NCI-H226 (cell line): ENCODE data around the gene LRRC38.
"Not testable (repeated sequence)": the region's sequence is repeated elsewhere in the genome, so short reads cannot be mapped to it uniquely, and the experiment has no call there.

ENCODE experiments used
- DNase-seq: peaks from one replicate; pipeline ENCODE4 v3.0.0-alpha.2; 2015

The LRRC38 gene, protein sequence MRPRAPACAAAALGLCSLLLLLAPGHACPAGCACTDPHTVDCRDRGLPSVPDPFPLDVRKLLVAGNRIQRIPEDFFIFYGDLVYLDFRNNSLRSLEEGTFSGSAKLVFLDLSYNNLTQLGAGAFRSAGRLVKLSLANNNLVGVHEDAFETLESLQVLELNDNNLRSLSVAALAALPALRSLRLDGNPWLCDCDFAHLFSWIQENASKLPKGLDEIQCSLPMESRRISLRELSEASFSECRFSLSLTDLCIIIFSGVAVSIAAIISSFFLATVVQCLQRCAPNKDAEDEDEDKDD

DNA sequence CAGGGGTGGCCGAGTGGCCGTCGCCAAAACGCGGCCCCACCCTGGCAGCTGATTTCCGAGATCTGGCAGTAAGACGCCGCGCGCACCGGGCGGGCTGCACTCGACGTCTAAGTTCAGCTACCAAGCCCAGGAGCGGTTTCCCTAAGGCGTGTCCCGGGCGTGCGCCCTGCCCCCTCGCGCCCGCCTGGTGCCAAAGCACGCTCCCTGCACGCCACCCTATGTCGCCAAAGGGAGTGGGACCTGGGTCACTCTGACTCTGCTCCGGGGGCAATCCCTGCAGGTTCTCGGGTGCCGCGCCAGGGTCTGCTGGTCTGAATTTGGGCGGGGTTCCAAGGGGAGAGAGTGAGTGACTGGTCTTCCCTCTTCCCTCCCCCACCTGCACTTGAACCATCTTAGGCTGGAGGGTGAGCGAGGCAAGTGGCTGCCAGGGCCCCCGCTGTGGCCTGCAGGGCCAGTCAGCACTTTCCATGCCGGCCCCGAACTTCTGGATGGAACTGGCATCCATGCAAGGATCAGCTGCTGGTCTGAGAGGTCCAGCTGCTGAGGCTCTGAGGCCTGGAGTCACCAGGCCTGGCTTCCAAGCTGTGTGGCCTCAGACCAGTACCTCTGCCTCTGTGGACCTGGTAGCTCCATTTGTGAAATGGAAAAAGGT lies at the start of gene LRRC38:
LRRC38 (minus strand) TSS at position 109 of the 652 bp plus-strand sequence. CDS start 410 bp downstream, outside the sequence.
- DNase-seq: no peak

- DNase-seq: not testable (repeated sequence)
Measured at GRCh38 chr1:13562981-13563380, 49.2 kb upstream of the LRRC38 start.

DNA sequence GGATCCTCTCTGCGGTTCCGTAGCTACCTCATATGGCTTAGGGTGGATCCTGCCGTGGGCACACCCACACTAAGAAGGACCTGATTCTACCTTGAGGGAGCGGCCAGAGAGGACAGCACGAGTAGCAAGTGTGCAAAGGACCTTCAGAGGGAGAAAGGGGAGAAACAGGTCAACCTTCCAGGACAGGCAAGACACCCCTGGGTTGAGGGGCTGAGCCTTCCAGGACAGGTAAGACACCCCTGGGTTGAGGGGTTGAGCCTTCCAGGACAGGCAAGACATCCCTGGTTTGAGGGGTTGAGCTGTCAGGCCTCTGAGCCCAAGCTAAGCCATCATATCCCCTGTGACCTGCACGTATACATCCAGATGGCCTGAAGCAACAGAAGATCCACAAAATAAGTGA lies 46.7 kb upstream of the LRRC38 start:
- DNase-seq: no peak

- no peak for DNase-seq
Measured at GRCh38 chr1:13556224-13556764, 42.5 kb upstream of the LRRC38 start.

DNA sequence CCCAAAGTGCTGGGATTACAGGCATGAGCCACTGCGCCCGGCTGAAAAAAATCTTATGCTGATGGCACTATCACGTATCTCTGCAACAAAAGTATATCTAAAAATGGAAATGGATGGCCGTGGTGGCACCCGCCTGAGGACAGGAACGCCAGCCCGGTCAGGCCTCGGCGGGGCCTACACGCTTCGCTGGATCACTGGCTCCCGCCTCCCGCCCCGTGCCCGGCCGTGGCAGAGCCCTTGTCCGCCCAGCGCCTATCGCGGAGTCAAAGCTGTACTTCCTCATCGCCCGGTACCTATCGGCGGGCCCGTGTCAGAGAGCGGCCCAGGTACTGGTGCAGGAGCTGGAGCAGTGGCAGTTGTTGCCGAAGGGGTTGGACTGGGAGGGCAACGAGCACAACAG lies 41.0 kb upstream of the LRRC38 start:
- no peak for DNase-seq

DNA sequence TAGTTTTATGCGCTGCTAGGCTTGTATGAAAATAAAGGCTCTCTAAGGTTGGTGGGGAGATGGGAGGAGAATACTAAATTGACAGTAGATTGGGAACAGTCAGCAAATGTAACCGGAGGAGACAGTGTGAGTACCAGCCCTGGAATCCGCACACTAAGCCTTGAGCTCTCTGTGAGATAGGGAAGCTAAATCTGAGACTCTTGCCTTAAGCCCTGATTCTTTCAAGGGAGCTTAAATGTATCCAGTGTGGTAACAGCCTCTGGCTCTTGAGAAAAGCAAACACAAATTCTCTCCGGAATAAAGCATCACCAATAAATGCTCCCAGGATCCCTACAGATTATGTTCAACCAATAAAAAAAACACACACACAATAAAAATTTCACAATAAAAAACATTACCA lies 36.9 kb upstream of the LRRC38 start:
- DNase-seq: no peak

DNA sequence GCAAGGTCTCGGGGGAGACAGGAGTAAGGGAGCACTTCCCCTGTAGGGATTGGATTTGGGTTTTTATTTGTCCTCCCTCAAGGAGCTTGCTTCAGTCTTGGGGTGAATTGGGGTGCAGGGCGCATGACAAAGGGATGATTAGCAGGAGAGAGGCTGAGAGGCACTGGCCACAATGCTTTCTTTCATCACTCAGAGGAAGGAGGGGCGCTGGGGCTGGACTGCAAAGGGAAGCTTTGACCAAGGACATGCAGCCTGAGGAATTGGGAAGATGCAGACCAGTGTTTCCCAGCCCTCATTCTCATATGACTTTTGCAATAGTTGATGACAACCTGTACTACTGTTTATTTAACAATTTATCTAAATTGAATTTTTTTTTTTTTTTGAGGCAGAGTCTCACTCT lies 35.7 kb upstream of the LRRC38 start:
- no peak for DNase-seq

DNA sequence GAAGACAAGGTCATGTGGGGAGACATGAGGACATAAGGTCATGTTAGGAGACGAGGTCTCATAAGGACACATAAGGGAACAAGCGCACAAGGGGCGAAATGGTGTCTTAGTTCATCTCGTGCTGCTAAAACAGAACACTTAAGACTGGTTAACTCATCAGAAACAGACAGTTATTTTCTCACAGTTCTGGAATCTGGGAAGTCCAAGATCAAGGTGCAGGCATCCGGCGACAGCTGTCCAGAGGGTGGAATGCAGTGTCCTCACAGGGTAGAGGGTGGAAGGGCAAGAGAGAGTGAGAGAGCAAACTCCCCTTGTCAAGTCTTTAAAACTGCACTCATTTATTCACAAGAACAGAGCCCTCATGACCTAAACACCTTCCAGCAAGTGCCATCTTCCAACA lies 35.2 kb upstream of the LRRC38 start:
- DNase-seq: no peak

DNA sequence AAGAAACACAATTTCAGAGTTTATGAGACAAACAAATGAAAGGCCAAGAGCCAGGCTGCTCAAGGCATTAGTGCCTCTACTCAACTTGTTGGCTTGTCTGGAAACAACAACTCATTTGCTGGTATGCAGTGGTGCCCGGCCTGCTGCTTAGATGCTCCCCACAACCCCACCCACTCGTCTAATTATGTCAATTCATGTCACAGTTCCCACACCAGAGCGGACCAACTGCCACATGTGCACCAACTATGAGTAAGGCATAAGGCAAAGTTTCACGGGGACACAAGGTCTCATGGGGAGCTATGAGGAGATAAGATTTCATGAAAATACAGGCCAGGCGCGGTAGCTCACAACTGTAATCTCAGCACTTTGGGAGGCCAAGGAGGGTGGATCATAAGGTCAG lies 34.5 kb upstream of the LRRC38 start:
- DNase-seq: no peak

DNA sequence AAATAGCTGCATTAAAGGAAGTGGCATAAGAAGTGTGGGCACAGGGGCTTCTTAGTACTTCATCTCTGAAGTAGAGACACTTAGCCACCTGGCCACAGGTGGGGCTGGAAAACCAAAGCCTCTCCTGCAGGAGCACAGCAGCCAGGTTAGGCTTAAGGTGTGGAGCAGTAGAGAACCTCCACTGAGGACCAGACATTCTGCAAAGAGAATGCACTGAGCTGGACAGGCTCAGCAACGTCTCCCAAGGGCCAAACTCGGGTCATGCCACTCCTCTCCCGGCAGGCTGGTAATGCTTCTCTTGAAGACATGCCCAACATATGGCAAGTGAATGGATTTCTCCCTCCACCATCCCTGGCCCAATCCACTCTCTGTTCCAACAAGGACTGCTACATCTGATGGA lies 33.0 kb upstream of the LRRC38 start:
- no peak for DNase-seq

GRCh38 chr1:13544221-13544556 lies 30.4 kb upstream of the LRRC38 start:
- DNase-seq: no peak

GRCh38 chr1:13543451-13544220 lies 29.8 kb upstream of the LRRC38 start:
- no peak for DNase-seq

DNA sequence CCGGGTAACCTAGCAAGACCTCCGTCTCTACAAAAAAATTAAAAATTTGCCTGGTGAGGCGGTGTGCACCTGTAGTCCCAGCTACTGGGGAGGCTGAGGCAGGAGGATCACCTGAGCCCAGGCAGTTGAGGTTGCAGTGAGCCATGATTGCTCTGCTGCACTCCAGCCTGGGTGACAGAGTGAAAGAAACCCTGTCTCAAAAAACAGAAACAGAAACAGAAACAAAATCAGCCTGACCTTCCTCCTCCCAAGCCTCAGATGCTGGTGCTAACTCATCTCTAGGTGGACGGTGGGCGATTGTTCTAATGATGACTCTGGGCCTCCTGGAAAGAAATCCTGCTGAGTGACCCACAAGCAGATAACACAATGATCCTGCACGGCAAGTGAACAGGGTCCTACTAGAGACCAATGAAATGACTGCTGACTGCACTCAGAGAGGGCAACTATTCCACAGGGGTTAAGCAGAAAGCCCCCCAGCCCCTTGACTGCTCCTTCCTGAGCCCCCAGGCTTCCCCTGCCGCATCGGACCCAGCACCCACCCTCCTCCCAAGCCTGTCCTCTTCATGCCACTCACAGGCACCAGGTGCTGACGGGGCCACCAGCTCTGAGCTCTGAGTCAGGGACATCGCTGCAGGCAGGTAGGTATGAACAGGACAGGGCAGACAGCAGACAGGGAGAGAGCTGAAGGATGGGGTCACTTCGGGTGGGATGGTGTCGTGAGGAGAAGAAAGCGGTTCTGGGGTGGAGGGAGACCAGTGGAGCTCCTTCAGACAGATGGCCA lies 27.8 kb upstream of the LRRC38 start:
- DNase-seq: no peak

DNA sequence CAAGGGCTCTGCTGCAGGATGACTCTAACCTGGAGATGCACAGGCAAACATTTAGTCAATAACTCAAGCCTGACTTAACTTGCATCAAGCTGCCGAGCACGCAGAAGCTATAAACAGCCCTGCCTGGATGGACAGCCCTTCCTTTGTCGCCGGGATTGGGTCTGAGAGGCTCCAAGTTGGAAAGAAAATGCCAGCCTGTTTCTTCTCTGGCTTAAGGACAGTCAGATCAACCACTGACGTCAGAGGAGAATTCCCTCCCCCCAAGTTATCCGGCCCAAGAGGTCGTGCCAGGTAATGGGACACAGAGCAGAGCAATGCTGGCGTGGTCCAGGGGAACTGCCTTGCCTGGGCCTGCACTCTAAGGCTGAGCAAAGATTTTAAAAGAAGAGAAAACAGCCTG lies 27.1 kb upstream of the LRRC38 start:
- no peak for DNase-seq

GRCh38 chr1:13539683-13540082 lies 25.9 kb upstream of the LRRC38 start:
- DNase-seq: no peak

- no peak for DNase-seq
Measured at GRCh38 chr1:13538832-13539231, 25.0 kb upstream of the LRRC38 start.

GRCh38 chr1:13536571-13536970 lies 22.8 kb upstream of the LRRC38 start:
- no peak for DNase-seq

GRCh38 chr1:13535227-13535626 lies 21.4 kb upstream of the LRRC38 start:
- no peak for DNase-seq

- DNase-seq: no peak
Measured at GRCh38 chr1:13528320-13528719, 14.5 kb upstream of the LRRC38 start.

GRCh38 chr1:13523780-13524477 lies 10.1 kb upstream of the LRRC38 start:
- DNase-seq: no peak

DNA sequence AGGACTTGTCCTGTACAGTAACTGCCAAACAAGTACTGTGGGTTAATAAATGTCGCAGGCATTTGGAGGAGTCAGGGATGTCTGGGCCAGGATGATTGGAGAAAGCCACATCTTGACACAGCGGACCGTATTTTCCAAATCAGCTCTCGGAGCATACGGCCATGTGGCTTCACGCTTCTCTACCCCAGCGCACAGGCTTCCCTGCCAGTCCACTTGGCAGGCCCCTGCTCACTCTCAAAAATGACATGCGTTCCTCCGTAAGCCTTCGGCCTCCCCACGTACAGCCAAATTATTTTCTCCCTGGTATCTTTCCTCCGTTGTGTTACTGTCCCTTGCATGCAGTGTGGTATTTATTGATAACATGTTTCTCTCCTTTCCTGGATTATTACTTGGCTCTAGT lies 7.2 kb upstream of the LRRC38 start:
- DNase-seq: no peak

DNA sequence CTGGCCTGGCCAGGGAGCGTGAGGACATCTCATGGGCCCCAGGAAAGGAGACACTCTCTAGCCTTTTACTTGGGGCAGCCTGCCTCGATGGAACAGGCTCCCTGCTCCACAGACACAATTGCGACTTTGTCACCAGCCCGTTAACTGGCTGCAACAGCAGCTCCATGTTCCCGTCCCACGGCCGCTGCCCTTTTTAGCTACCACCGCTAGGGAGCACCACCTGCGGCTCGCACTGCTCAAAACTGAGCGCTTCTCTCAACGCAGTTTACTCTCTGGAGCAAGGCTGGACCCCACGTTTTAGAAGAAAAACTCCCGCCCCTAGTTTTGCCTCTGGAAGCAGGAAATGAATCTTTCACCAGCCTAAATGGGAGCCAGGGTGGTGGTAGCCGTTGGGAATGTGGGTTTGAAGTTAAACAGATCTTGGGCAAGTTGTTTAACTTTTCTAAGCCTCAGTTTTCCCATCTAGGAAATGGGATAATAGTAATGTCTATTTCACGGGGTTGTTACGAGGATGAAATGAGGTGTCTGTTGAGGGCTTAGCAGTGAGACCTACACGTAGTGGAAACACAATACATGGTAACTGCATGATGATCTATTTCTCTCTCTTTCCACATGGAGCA lies 3.5 kb upstream of the LRRC38 start:
- DNase-seq: no peak
